Stimulated activated CD4-positive, alpha-beta T cell treated with anti-CD3 and anti-CD28 coated beads, TNF-alpha, amount 100 ng/mL, for 48 hours (primary cell): ENCODE data around the gene COQ8B.

Experiments
- DNase-seq, 3 donors: peaks; one replicate each; pipeline ENCODE4 v3.0.0-alpha.2; 2020; ENCODE audit warnings: low read depth in 3 of 3

COQ8B gene

GRCh38 chr19:40691421-40692211, 25.1 kb downstream of the COQ8B start:
- DNase-seq = no peak

GRCh38 chr19:40690693-40691420, 25.8 kb downstream of the COQ8B start:
- DNase-seq = peak; percentile 81 to 96 (median 86)

GRCh38 chr19:40690050-40690692, 26.5 kb downstream of the COQ8B start, which contains the start of gene NUMBL:
NUMBL (minus strand) TSS chr19:40690651; CDS start chr19:40690483, 168 bp downstream.
- no peak for DNase-seq

GRCh38 chr19:40689339-40690049, 27.2 kb downstream of the COQ8B start:
- DNase-seq = no peak

- DNase-seq = no peak
These were observed 27.7 kb downstream of the COQ8B start for GRCh38 chr19:40688987-40689338.

GRCh38 chr19:40688309-40688708, 28.4 kb downstream of the COQ8B start:
- DNase-seq = no peak

- DNase-seq = no peak
These were observed 29.1 kb downstream of the COQ8B start for GRCh38 chr19:40687525-40688016.

- no peak for DNase-seq
These were observed 29.7 kb downstream of the COQ8B start for GRCh38 chr19:40686882-40687524.

GRCh38 chr19:40685563-40685962, 31.1 kb downstream of the COQ8B start:
- DNase-seq = no peak

- no peak for DNase-seq
These were observed 31.6 kb downstream of the COQ8B start for GRCh38 chr19:40685016-40685526.

- DNase-seq = no peak
These were observed 32.4 kb downstream of the COQ8B start for GRCh38 chr19:40684280-40684679.

- DNase-seq = no peak
These were observed 33.2 kb downstream of the COQ8B start for GRCh38 chr19:40683437-40683836.

GRCh38 chr19:40682431-40682964, 34.2 kb downstream of the COQ8B start:
- no peak for DNase-seq

GRCh38 chr19:40681039-40681438, 35.6 kb downstream of the COQ8B start:
- no peak for DNase-seq

GRCh38 chr19:40677156-40677555, 39.5 kb downstream of the COQ8B start:
- no peak for DNase-seq

GRCh38 chr19:40674291-40674690, 42.4 kb downstream of the COQ8B start:
- DNase-seq = no peak

- no peak for DNase-seq
These were observed 43.3 kb downstream of the COQ8B start for GRCh38 chr19:40673397-40673796.

- DNase-seq = no peak
These were observed 44.0 kb downstream of the COQ8B start for GRCh38 chr19:40672573-40673299.

GRCh38 chr19:40672038-40672437, 44.6 kb downstream of the COQ8B start:
- DNase-seq = no peak

- no peak for DNase-seq
These were observed 45.3 kb downstream of the COQ8B start for GRCh38 chr19:40671404-40671803.
